Neuron (in vitro differentiated cells): ENCODE data around the gene TRAF3.

ENCODE experiments used
- H2AFZ ChIP-seq: one replicate; pipeline ENCODE4 v1.6.1; 2013; ENCODE audit warnings: low read depth, mild to moderate bottlenecking, inconsistent platforms, low read length, moderate library complexity
- H3K27me3 ChIP-seq: one replicate; pipeline ENCODE4 v1.6.1; 2013; ENCODE audit warnings: low read length; ENCODE audit not compliant: insufficient read depth
- H3K36me3 ChIP-seq: one replicate; pipeline ENCODE4 v1.6.1; 2013; ENCODE audit warnings: low read length; ENCODE audit not compliant: insufficient read depth
- H3K4me1 ChIP-seq: one replicate; pipeline ENCODE4 v1.6.1; 2013; ENCODE audit warnings: low read length; ENCODE audit not compliant: insufficient read depth
- H3K4me3 ChIP-seq: 2 replicates; pipeline ENCODE4 v1.5.1; 2013; ENCODE audit warnings: mild to moderate bottlenecking, low read length, moderate library complexity
- H3K9me3 ChIP-seq: one replicate; pipeline ENCODE4 v1.6.1; 2013; ENCODE audit warnings: low read length

Gene TRAF3

DNA sequence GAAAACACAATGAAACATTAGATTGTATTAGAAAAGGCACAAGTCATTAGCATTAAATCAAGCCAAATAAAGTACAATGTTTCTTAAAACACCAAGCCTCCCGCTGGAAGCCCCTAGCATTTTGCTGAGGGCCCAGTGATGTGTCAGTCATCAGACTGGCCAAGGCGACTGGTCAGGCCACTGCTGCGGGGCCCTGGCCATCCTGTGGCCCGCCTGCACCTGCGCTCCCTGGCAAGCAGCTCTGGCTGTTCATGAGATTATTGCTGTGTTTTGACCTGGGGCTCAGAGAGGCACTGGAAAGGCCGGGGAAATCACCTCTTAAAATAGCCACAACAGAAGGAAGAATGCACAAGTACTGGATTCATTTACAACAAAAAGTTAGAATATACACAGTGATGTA, 121.0 kb downstream of the TRAF3 start:
- Histone ChIP-seq H3K4me1 (no peaks in the 10 kb centered on the region), H3K27me3 (no peaks in the 10 kb centered on the region)

DNA sequence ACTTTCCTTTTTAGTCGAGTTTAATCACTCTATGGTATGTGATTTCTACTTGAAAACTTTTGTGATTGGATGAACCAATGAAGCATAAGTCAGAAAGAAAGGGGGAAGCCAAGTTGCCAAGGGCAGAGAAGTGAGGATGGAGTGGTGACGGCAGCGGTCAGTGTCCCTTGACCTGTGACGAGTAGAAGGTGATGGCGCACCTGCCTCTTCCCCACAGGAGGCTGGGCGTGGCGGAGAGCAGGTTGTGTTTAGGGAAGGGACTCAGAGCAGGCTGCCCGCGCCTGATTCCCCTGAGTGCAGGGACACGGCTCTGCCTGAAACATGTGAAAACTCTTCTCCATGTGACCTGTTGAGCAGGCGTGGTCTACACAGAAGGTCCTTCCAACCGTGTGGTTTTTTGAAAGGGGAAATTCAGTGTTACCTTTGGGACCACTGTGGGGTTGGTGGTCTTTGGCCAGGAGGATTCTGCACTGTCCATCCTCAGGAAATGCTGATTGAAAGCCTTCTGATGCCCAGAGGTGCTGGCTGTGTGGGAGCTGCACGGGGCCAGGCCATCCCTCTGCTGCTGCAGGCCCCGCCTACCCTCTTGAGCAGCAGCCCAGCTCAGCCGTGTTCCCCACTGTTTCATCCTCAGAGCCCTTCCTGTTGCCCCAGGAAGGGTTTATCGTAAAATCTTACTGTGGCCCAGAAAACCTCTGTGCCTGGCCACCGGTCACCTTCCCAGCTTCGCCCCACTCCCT, 121.7 kb downstream of the TRAF3 start:
- Histone ChIP-seq H3K9me3 (no peaks in the 10 kb centered on the region), H3K4me1 (no peaks in the 10 kb centered on the region), H3K36me3 (peaks cover 17% of the 10 kb centered on the region), H3K4me3 (no peak overlapping the region), H2AFZ (no peak overlapping the region), H3K27me3 (no peaks in the 10 kb centered on the region)

More for the DNA sequence above, 121.0 kb downstream of the TRAF3 start:
- Histone ChIP-seq H3K36me3 (peaks cover 23% of the 10 kb centered on the region), H3K4me3 (no peak overlapping the region), H2AFZ (no peak overlapping the region), H3K9me3 (no peaks in the 10 kb centered on the region)

DNA sequence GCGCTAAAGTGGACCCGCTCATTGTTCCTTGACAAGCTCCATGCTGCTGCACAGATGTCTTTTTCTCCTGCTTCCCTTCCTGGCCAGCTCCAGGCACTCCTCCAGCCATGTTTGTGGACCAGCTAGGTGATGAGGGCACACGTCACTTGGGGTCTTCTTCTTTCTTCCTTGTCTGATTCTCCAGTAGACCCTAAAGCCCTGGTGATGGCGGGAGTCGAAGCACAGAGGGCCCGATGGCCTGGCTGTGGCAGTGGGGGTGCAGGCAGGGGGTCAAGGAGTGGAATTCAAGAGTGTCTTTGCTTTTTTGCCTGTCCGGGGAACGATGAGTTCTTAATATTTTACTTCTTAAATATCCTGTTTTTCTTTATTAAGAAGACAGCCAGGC, 122.3 kb downstream of the TRAF3 start:
- H3K36me3 ChIP-seq = peaks cover 15% of the 10 kb centered on the region
- no peaks in the 10 kb centered on the region for H3K9me3 ChIP-seq
- no peak overlapping the region for H2AFZ ChIP-seq
- H3K4me1 ChIP-seq = no peaks in the 10 kb centered on the region
- no peaks in the 10 kb centered on the region for H3K27me3 ChIP-seq
- H3K4me3 ChIP-seq = no peak overlapping the region

DNA sequence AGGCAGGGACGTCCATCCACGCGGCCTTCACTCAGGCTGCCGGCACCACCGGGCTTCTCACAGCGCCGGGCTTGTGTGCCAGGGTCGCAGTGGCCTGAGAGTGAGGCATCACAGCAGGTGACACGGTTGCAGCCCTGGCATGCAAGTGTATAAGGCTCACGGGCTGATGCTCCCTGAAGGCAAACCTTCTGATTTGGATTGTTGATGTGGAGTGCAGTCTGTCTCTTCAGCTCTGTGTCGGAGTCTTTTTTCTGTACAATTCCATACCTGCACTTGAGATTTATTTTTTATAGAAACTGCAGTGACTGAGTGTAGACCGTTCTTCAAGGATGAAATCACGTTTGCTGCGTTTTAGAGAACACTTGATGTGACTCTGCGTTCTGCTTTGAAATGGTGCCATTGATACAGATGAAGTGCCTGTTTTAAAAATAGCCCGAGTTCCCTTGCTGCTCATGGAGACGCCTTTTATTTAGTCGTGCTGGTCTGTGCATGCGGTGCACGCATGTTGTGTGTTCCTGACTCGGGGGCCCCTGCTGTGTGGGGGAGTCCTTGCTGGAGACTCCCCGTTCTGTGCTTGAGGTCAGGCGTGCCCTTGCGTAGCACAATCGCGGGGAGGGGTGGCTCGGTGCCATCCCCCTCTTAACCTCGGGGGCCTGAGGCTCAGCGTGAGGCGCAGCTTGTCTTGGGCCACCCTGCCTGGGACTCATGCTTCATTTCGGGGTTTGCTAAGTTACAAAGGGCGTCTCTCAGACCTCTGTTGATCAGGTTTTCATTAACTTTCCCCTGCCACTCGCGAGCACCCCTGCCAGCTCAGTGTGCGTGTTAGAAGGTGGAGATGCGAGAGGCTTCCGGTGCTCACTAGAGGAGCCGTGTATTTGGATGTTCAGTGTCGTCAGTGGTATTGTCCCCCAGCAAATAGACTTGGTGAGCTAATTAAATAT, 123.7 kb downstream of the TRAF3 start:
- Histone ChIP-seq H3K4me1 (no peaks in the 10 kb centered on the region), H3K36me3 (peaks cover 16% of the 10 kb centered on the region), H3K4me3 (no peak overlapping the region), H3K27me3 (no peaks in the 10 kb centered on the region), H2AFZ (no peak overlapping the region), H3K9me3 (peaks cover 6% of the 10 kb centered on the region)

DNA sequence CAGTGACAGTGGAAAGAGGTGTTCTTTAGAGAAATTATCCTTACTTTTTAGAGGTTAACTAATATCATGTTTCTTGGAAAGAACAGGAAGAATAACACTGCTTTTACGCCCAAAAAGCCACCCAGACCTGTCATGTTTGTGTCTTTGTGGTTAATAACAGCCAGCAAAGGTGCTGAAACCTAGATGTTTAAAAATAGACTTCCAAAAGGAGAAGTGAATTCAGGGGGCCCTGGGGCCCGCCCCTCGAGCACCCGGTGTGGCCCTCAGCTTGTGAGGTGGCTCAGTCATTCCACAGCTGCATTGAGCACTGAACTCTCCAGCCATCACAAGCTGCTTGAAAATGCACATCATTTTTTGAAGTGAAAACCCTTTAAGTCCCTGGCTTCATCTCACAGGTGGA, 124.4 kb downstream of the TRAF3 start:
- Histone ChIP-seq H3K9me3 (peaks cover 9% of the 10 kb centered on the region), H3K4me1 (no peaks in the 10 kb centered on the region), H3K27me3 (no peaks in the 10 kb centered on the region), H3K4me3 (no peak overlapping the region), H3K36me3 (peaks cover 21% of the 10 kb centered on the region), H2AFZ (no peak overlapping the region)

DNA sequence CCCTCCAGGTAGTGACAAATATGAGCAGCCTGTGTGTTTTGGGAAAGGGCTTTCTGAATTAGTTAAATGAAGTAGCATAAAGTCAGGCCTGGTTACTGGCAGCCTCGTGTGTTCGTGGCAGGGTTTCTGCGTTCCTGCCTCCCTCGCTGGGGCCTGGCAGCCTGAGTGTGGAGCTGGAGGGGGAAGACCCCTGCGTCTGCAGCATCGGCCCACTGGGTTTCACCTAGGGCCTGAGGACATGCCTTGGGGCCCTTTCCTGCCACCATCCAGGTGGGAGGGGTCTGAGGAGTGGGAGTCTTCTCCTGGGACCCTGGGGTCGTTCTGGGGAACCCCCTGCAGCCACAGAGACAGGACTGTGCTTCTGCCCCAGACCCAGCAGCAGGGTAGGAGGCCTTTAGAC, 124.8 kb downstream of the TRAF3 start:
- Histone ChIP-seq H3K4me1 (no peaks in the 10 kb centered on the region), H3K36me3 (peaks cover 26% of the 10 kb centered on the region), H3K9me3 (peaks cover 14% of the 10 kb centered on the region), H3K4me3 (no peak overlapping the region), H2AFZ (no peak overlapping the region), H3K27me3 (no peaks in the 10 kb centered on the region)

DNA sequence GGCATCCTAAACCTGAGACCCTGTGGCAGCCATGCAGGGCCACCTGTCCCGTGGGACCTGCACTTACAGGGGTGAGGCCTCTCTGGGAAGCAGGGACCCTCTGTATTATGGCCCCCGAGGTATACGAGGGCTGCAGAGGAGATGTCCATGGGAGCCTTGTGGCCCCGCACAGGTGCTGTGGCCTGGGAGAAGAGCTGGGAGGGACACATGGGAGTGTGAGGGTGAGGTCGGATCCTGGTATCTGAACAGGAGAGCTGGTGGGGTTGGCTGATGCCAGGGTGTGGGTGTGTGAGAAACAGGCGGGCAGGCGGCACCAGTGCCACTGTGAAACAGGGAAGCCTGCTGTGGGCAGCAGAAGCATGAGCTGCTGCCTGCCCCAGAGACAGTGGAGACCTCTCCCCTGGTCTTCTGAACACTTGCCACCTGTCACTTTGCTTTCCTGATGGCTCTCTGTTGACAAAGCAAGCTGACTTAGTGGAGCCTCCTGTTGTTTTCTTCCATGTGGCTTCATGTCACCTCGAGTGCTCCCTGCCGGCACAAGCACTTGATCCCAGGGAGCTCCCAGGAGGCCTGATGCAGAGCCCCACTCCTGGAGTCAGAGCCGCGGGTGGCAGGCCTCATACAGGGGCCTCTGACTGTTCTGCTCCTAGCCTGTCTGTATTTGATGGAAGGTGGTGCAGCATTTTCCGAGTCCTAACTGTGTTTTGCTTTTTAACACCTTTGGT, 125.4 kb downstream of the TRAF3 start:
- H3K9me3 ChIP-seq = peaks cover 17% of the 10 kb centered on the region
- no peaks in the 10 kb centered on the region for H3K27me3 ChIP-seq
- H3K4me1 ChIP-seq = no peaks in the 10 kb centered on the region
- H3K4me3 ChIP-seq = no peak overlapping the region
- H3K36me3 ChIP-seq = peaks cover 31% of the 10 kb centered on the region
- no peak overlapping the region for H2AFZ ChIP-seq

DNA sequence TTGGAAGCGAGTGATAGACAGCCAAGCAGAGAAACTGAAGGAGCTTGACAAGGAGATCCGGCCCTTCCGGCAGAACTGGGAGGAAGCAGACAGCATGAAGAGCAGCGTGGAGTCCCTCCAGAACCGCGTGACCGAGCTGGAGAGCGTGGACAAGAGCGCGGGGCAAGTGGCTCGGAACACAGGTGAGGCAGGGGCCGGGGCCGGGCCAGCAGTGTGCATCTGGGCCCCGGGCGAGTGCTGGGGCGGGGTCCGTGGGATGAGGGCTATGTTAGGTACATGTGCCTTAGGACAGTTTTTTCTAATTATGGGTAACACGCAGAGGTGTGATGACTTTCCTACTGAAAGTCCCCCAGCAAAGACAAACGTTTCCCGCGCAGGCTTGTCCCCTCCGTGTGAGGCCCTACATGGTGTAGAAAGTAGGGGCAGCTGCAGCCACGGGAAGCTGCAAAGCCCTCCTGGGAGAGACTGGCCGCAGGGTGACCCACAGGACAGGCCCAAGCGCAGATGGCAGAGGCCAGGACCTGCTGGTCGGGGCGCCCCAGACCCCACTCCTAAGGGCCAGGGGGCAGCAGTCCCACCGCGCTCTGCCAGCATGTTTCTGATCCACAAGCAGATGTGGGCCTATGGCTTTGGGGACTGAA, 126.1 kb downstream of the TRAF3 start:
- Histone ChIP-seq H2AFZ (no peak overlapping the region), H3K9me3 (peaks cover 17% of the 10 kb centered on the region), H3K4me1 (no peaks in the 10 kb centered on the region), H3K27me3 (no peaks in the 10 kb centered on the region), H3K36me3 (peaks cover 36% of the 10 kb centered on the region), H3K4me3 (no peak overlapping the region)

DNA sequence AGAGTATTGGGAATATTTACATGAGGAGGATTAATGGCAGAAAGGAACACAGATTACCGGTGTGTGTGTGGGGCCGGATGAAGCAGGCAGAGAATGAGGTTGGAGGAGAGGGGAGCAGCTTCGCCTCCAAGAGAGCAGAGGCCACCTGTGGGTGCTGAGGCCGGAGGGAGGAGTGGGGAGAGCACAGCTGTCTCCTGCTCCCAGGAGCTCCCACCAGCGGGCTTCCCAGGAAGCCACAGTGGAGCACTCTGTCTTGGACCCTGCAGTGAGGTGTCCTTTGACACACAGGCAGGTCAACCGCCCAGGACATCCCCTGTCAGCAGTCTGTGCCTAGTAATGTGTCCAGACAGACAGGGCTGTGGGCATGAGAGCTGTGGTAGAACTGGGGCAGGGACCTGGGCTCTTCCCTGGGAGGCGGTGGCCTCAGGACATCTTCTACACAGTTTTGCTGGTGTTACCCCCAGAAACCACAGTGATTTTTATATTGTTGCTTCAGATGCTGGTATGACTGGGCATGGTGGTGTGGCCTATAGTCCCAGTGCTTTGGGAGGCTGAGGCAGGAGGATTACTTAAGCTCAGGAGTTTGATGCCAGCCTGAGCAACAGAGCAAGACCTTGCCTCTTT, 126.8 kb downstream of the TRAF3 start:
- Histone ChIP-seq H2AFZ (no peak overlapping the region), H3K4me1 (no peaks in the 10 kb centered on the region), H3K27me3 (no peaks in the 10 kb centered on the region), H3K4me3 (no peak overlapping the region), H3K36me3 (peaks cover 36% of the 10 kb centered on the region), H3K9me3 (peaks cover 17% of the 10 kb centered on the region)

DNA sequence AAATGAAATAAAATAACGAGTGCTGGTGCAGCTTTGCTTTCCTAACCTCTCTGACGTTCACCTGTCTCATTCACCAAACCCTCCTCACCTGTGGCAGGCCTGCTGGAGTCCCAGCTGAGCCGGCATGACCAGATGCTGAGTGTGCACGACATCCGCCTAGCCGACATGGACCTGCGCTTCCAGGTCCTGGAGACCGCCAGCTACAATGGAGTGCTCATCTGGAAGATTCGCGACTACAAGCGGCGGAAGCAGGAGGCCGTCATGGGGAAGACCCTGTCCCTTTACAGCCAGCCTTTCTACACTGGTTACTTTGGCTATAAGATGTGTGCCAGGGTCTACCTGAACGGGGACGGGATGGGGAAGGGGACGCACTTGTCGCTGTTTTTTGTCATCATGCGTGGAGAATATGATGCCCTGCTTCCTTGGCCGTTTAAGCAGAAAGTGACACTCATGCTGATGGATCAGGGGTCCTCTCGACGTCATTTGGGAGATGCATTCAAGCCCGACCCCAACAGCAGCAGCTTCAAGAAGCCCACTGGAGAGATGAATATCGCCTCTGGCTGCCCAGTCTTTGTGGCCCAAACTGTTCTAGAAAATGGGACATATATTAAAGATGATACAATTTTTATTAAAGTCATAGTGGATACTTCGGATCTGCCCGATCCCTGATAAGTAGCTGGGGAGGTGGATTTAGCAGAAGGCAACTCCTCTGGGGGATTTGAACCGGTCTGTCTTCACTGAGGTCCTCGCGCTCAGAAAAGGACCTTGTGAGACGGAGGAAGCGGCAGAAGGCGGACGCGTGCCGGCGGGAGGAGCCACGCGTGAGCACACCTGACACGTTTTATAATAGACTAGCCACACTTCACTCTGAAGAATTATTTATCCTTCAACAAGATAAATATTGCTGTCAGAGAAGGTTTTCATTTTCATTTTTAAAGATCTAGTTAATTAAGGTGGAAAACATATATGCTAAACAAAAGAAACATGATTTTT, 128.2 kb downstream of the TRAF3 start:
- H3K4me3 ChIP-seq = no peak overlapping the region
- no peaks in the 10 kb centered on the region for H3K4me1 ChIP-seq
- H3K36me3 ChIP-seq = peaks cover 35% of the 10 kb centered on the region
- H2AFZ ChIP-seq = no peak overlapping the region
- peaks cover 17% of the 10 kb centered on the region for H3K9me3 ChIP-seq
- H3K27me3 ChIP-seq = no peaks in the 10 kb centered on the region

DNA sequence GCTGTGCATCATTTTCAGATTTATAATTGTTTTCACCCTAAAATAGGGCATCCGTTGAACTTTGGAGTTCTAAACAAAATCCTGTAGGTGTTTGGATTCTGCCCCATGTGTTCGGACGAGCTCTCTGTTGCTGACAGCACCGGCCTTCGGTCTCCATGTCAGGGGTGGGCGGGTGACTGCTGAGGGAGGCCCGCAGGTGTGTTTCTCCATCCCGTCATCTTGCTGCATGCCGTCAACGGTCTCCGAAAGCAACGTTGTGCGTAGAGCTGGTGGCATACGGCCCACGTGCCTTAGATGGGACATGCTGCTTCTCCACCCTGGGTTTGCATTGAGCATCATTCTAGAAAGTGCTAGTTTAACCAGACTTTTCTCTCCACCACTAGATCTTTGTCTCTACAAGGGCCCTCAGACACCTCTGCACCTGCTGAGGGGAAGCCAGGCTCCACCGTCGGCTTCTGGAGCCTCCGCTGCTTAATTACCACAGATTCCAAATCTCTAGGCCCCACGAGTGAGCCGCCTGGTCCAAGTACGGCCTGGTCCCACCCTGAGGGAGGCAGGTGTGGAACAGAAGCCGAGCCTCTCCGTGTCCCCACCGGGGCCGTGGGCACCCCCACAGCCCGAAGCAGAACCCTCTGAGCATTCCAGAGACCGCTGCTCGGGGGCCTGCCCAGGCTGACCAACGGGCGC, 129.5 kb downstream of the TRAF3 start:
- Histone ChIP-seq H3K36me3 (peaks cover 37% of the 10 kb centered on the region), H3K9me3 (peaks cover 17% of the 10 kb centered on the region), H3K4me3 (no peak overlapping the region), H3K27me3 (no peaks in the 10 kb centered on the region), H2AFZ (no peak overlapping the region), H3K4me1 (no peaks in the 10 kb centered on the region)
